Measurements from ENCODE around the gene PILRA.
"Not testable (repeated sequence)": the region's sequence is repeated elsewhere in the genome, so short reads cannot be mapped to it uniquely, and the experiment has no call there.

PILRA gene

GRCh38 chr7:100437150-100438100, 64.1 kb downstream of the PILRA start:
- no peak for DNase-seq (ENCODE audit: low read depth)
- TF ChIP-seq, protein P1, sequence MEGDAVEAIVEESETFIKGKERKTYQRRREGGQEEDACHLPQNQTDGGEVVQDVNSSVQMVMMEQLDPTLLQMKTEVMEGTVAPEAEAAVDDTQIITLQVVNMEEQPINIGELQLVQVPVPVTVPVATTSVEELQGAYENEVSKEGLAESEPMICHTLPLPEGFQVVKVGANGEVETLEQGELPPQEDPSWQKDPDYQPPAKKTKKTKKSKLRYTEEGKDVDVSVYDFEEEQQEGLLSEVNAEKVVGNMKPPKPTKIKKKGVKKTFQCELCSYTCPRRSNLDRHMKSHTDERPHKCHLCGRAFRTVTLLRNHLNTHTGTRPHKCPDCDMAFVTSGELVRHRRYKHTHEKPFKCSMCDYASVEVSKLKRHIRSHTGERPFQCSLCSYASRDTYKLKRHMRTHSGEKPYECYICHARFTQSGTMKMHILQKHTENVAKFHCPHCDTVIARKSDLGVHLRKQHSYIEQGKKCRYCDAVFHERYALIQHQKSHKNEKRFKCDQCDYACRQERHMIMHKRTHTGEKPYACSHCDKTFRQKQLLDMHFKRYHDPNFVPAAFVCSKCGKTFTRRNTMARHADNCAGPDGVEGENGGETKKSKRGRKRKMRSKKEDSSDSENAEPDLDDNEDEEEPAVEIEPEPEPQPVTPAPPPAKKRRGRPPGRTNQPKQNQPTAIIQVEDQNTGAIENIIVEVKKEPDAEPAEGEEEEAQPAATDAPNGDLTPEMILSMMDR (IDR thresholded peaks at IDR 0.05; ENCODE audit: low read depth, low read length, missing control alignments), result no peak
- no peak overlapping the region for H3K4me3 ChIP-seq (ENCODE audit: low read depth, low read length)

DNA sequence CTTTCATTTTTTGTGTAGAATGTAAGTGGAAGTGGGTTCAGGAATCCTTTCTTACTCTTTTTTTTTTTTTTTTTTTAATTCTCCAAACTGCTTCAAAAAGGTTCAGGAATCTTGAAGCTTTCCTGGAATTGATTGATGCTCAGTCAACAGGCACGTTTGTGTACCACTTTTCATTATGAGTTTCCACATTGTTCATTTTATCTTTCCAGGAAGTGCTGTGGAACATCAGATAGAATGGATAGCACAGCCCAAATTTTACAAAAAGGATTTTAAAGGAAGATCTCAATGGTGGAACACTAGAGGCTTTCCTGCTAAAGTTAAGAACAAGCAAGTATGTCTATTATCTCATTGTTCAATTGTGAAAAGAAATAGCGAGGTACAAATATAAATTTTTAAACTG, 64.9 kb downstream of the PILRA start:
- H3K4me3 ChIP-seq (ENCODE audit: low read depth, low read length), result no peak overlapping the region
- no peak for DNase-seq (ENCODE audit: low read depth)
- TF ChIP-seq, protein P1 (IDR thresholded peaks at IDR 0.05; ENCODE audit: low read depth, low read length, missing control alignments), result no peak

- H3K4me3 ChIP-seq (ENCODE audit: low read depth, low read length); DNase-seq (ENCODE audit: low read depth): not testable (repeated sequence)
These were observed 65.4 kb downstream of the PILRA start for GRCh38 chr7:100438731-100439130.

DNA sequence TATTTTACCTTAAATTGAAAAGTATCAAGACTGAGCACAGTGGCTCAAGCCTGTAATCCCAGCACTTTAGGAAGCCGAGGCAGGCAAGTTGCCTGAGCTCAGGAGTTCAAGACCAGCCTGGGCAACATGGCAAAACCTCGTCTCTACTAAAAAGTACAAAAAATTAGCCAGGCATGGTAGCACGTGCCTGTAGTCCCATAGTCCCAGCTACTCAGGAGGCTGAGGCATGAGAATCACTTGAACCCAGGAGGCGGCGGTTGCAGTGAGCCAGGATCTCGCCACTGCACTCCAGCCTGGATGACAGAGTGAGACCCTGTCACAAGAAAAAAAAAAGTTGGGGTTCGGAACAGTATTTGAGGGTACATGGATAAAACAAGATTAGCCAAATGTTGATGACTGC, 66.0 kb downstream of the PILRA start:
- not testable (repeated sequence) for H3K4me3 ChIP-seq (ENCODE audit: low read depth, low read length); DNase-seq (ENCODE audit: low read depth)

GRCh38 chr7:100441641-100442535, 68.6 kb downstream of the PILRA start:
- no peak overlapping the region for H3K4me3 ChIP-seq (ENCODE audit: low read depth, low read length)
- TF ChIP-seq, protein P1 (IDR thresholded peaks at IDR 0.05; ENCODE audit: low read depth, low read length, missing control alignments), result no peak
- DNase-seq (ENCODE audit: low read depth), result no peak

DNA sequence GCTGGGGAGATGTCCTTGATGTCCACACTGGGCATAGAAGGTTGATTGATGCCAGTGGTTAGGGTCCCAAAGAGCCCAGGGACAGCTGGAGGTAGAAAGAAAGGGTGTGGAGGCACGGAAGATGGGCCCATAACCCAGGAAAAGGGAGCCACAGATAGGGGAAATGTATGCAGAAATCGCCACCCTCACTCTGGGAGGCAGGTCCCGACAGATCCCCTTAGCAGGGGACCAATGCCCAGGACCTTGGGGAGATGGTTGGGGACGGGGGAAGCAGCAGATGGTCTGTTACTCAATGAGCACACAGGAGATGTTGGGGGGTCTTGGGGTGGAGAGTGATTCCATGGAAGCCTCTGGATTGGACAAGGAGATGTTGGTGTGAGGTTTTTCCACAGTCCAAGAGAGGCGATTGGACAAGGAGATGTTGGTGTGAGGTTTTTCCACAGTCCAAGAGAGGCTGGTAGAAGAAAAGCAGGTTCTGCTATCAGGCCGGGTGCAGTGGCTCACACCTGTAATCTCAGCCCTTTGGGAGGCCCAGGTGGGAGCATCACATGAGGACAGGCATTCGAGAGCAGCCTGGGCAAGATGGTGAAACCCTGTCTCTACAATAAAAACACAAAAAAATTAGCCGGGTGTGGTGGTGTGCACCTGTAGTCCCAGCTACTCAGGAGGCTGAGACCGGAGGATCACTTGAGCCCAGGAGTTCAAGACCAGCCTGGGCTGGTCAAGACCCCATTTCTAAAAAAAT, 70.0 kb downstream of the PILRA start:
- DNase-seq (ENCODE audit: low read depth), result no peak
- H3K4me3 ChIP-seq (ENCODE audit: low read depth, low read length), result no peak overlapping the region
- TF ChIP-seq, protein P1 (IDR thresholded peaks at IDR 0.05; ENCODE audit: low read depth, low read length, missing control alignments), result no peak

GRCh38 chr7:100444311-100445278, 71.3 kb downstream of the PILRA start:
- H3K4me3 ChIP-seq (ENCODE audit: low read depth, low read length), result no peak overlapping the region
- TF ChIP-seq, protein P1 (IDR thresholded peaks at IDR 0.05; ENCODE audit: low read depth, low read length, missing control alignments), result no peak
- DNase-seq (ENCODE audit: low read depth), result no peak
